Right lobe of liver (tissue), 6 donors: ENCODE data around the gene NTM. TPM values are rescaled to one million over a fixed set of nuclear protein-coding genes. Genes with fewer than 3 reads are reported as not detected.

Source experiments
- ATAC-seq, 4 donors: fragments of 200-7000 bp; cut with Tn5 transposase; one replicate each; pipeline ENCODE4 v1.9.1; 2020; ENCODE audit warnings: mild to moderate bottlenecking in 4 of 4, moderate library complexity in 4 of 4
- DNase-seq, 3 donors: peaks; one replicate each; pipeline ENCODE4 v3.0.0-alpha.2; 2020
- H3K27ac ChIP-seq, 3 donors: fragments of 200-600 bp; one replicate each; pipeline ENCODE4 v1.8.0; 2022
- H3K27me3 ChIP-seq, 2 donors: fragments of 200-600 bp; one replicate each; pipeline ENCODE4 v1.8.0; 2022
- H3K36me3 ChIP-seq, 4 donors: fragments of 200-600 bp; sonication (generic) in 1 of 4; one replicate each; pipeline versions ENCODE4 v1.5.1 to v1.8.0; 2017 to 2022; ENCODE audit warnings: control low read depth in 1 of 4
- H3K4me1 ChIP-seq, 4 donors: fragments of 200-600 bp; sonication (generic) in 1 of 4; one replicate each; pipeline versions ENCODE4 v1.5.1 to v1.8.0; 2017 to 2022; ENCODE audit warnings: control low read depth in 1 of 4
- H3K4me3 ChIP-seq, 3 donors: fragments of 200-600 bp; one replicate each; pipeline ENCODE4 v1.8.0; 2022
- H3K9me3 ChIP-seq, 4 donors: fragments of 200-600 bp; sonication (generic) in 1 of 4; one replicate each; pipeline versions ENCODE4 v1.5.1 to v1.8.0; 2017 to 2022; ENCODE audit warnings: control low read depth in 1 of 4
- POLR2A ChIP-seq: fragments of 450-650 bp; IDR thresholded peaks from one replicate; pipeline ENCODE4 v1.6.1; 2017; ENCODE audit warnings: antibody characterized with exemption, mild to moderate bottlenecking
- WGBS: methylation state at CpG from one replicate; pipeline ENCODE4 v1.1.6; 2018; ENCODE audit warnings: low coverage, low lambda C conversion rate; ENCODE audit not compliant: insufficient coverage; ENCODE audit errors: missing lambda C conversion rate; 5-methylcytosine and 5-hydroxymethylcytosine counted together
- intact Hi-C, 2 donors: fragments of 100-400 bp; cut with DNase I; formaldehyde crosslinking; loops; one replicate each; pipeline versions ENCODE4 v1.11.2 to v1.14.1; 2022
- total RNA-seq, 6 experiments: library from RNA; depleted of rRNA in 2 of 6; stranded (reverse); fragments of >200 nt in 2 of 6; fragmentation: NEBNext Ultra II Directional in 3 of 6; extraction: Animal tissue kit (Norgen Biotek cat#: 25700) in 3 of 6; gene quantifications; one replicate each; pipeline versions ENCODE4 v1.1.0 to v1.2.4, GENCODE V29; 2016 to 2023
- TF ChIP-seq, protein P1 (sequence below), 4 donors: fragments of 200-600 bp in 3 of 4; fragments of 450-650 bp in 1 of 4; IDR thresholded peaks; one replicate each; pipeline versions ENCODE4 v1.5.1 to v1.8.0; 2016 to 2022; ENCODE audit warnings: antibody characterized with exemption in 4 of 4, mild to moderate bottlenecking in 2 of 4
- donor health status: DM: no; HTN: yes; CAD: no.
- donor health status: DM: no; HTN: no; CAD: no.
- donor health status: DM: no; HTN: no; CAD: no.
- donor health status: DM: no; HTN: yes; CAD: no.
- donor health status: DM: no; HTN: yes; CAD: no.

Gene NTM
- total RNA-seq, 6 experiments from 2014 or later = 0.35 TPM; not detected in 5

DNA sequence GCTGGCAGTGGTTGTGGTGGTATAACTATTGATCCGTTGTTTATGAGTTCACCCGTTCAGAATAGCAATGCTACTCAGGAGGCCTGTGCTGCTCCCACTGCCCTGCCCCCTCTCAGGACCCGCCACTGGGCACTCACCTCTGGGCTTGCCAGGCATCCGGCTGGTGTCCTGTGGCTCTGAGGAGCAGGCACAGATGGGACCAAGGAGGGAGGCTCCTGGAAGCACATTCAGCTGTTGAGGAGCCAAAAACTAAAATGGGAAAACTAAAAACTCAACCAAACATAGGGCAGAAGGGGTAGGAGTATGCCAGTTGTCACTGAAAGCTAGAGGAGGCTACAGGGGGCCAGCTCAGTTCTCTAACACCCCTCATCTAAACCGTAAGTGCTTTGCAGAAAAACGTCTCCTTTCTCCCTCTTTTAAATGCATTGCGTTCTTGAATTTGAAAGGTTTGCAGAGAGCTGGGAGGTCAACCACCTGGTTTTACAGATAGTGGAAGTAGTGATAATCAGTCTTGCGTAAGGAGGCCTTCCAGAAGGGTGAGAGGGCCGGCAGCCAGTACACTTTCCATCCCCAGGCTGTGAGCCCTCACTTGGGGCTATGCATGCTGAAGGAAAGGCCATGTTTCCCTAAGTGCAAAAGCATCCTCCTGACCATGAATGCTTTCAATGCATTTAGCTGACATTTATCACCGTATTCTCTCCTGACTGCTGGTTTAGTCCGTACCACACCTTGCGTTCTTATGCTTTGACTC lies 547.4 kb downstream of the NTM start:
- no peaks in the 10 kb centered on the region for H3K36me3 ChIP-seq
- 26% methylated on average over 8 of the region's 12 CpGs for WGBS
- no peaks in the 10 kb centered on the region for H3K4me1 ChIP-seq
- intact Hi-C loops = no loop called here
- DNase-seq = no peak
- ATAC-seq = peak in 2 of 4 donors; percentile 60 to 77
- H3K9me3 ChIP-seq = no peaks in the 10 kb centered on the region
- TF ChIP-seq, protein P1, sequence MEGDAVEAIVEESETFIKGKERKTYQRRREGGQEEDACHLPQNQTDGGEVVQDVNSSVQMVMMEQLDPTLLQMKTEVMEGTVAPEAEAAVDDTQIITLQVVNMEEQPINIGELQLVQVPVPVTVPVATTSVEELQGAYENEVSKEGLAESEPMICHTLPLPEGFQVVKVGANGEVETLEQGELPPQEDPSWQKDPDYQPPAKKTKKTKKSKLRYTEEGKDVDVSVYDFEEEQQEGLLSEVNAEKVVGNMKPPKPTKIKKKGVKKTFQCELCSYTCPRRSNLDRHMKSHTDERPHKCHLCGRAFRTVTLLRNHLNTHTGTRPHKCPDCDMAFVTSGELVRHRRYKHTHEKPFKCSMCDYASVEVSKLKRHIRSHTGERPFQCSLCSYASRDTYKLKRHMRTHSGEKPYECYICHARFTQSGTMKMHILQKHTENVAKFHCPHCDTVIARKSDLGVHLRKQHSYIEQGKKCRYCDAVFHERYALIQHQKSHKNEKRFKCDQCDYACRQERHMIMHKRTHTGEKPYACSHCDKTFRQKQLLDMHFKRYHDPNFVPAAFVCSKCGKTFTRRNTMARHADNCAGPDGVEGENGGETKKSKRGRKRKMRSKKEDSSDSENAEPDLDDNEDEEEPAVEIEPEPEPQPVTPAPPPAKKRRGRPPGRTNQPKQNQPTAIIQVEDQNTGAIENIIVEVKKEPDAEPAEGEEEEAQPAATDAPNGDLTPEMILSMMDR (IDR thresholded peaks at IDR 0.05) = no peak
- TF ChIP-seq POLR2A = no peak
- H3K27me3 ChIP-seq = no peaks in the 10 kb centered on the region
- no peak overlapping the region for H3K27ac ChIP-seq
- H3K4me3 ChIP-seq = no peak overlapping the region

DNA sequence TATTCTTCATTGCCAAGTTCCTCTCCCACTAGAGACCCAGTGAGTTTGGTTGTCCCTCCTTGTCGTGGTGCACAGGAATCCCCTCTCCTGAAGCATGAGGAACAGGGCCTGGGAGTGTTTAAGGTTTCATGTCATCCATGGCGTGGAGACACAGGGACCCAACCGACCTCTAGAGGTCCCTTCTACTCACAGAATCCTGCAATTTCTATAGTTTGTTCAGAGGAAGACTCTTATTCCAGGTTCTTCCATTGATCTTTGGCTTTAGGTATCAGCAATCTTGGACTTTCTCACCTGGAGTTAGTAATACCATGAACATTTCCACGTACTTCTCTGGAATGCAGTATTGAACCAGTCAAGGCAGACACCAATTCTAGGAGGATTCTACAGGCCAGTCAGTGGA lies 548.2 kb downstream of the NTM start:
- H3K4me1 ChIP-seq = no peaks in the 10 kb centered on the region
- intact Hi-C loops = no loop called here
- TF ChIP-seq, protein P1 (IDR thresholded peaks at IDR 0.05) = no peak
- no peak for TF ChIP-seq POLR2A
- DNase-seq = no peak
- no peaks in the 10 kb centered on the region for H3K27me3 ChIP-seq
- no peak overlapping the region for H3K27ac ChIP-seq
- no peaks in the 10 kb centered on the region for H3K36me3 ChIP-seq
- H3K4me3 ChIP-seq = no peak overlapping the region
- no peak for ATAC-seq
- 38% methylated on average over 4 of the region's 4 CpGs for WGBS
- H3K9me3 ChIP-seq = no peaks in the 10 kb centered on the region

DNA sequence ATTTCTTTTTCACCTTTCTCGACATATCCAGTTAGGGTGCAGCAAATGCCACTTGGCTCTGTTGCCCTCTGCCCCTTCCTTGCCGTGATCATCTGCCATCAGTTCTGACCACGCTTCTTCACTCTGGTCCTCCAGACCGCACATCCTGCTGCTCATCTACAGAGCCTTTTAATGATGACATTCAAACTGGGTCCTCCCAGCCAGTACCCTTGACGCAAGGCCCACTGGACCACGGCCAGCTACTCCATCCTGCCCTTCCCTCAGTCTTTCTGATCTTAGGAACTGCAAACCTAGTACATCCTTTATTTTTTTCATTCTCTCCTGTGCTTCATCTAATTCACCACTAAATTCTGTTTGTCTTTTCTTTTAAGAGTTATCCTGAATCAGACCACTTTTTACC lies 551.8 kb downstream of the NTM start:
- Histone ChIP-seq H3K9me3 (no peaks in the 10 kb centered on the region), H3K27me3 (no peaks in the 10 kb centered on the region), H3K27ac (no peak overlapping the region), H3K36me3 (no peaks in the 10 kb centered on the region), H3K4me3 (no peak overlapping the region), H3K4me1 (peaks cover 0 to 13% (median 0%) of the 10 kb centered on the region in 4 donors)
- intact Hi-C loops = no loop called here
- TF ChIP-seq, protein P1 (IDR thresholded peaks at IDR 0.05) = no peak
- no peak for TF ChIP-seq POLR2A
- DNase-seq = no peak
- 78% methylated on average over 6 of the region's 6 CpGs for WGBS
- no peak for ATAC-seq

DNA sequence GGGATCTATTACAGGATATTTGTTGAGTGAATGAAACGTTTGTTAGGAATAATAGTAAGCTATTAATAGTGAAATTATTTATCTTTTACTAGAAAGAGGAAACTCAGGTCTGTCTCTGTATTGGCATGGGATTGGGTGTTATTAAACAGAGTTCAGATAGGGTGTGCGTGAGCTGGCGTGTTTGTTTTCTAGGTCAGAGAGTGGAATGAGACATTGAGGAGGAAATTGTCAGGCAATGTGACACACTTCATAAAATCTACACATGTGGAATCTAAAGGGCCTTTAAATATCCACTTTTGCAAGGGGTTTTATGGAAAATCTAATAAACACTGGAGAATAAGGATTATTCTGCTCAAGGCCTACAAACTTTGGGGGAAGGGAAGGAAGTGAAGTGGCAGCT lies 552.9 kb downstream of the NTM start:
- Histone ChIP-seq H3K4me3 (no peak overlapping the region), H3K27ac (no peak overlapping the region), H3K36me3 (no peaks in the 10 kb centered on the region), H3K4me1 (peaks cover 0 to 13% (median 0%) of the 10 kb centered on the region in 4 donors), H3K9me3 (no peaks in the 10 kb centered on the region), H3K27me3 (no peaks in the 10 kb centered on the region)
- TF ChIP-seq POLR2A = no peak
- TF ChIP-seq, protein P1 (IDR thresholded peaks at IDR 0.05) = no peak
- intact Hi-C loops = no loop called here
- DNase-seq (no peak), ATAC-seq (peak in 1 of 4 donors; percentile 79)
- 31% methylated on average over 3 of the region's 3 CpGs for WGBS
